Ishikawa (cell line): ENCODE results near the gene KLHL2.

Source experiments
- CEBPB ChIP-seq: IDR thresholded peaks from 2 replicates; pipeline ENCODE4 v1.6.1; 2012
- MAX ChIP-seq: IDR thresholded peaks from 2 replicates; pipeline ENCODE4 v1.6.1; 2012
- REST ChIP-seq: IDR thresholded peaks from 2 replicates; pipeline ENCODE4 v1.6.1; 2012; ENCODE audit warnings: low read depth, mild to moderate bottlenecking

GRCh38 chr4:165367040-165367439 lies 159.7 kb downstream of the KLHL2 start:
- TF ChIP-seq CEBPB (peak; percentile 93), MAX (peak; percentile 89), REST (no peak)
